Neural cell (in vitro differentiated cells): ENCODE data around the gene C1orf35. TPM values are rescaled to one million over a fixed set of nuclear protein-coding genes. Genes with fewer than 3 reads are reported as not detected.

Source experiments
- H2AFZ ChIP-seq: fragments of 200-600, 300-800 bp; sonication (generic), shearing (Covaris generic); 2 replicates; pipeline ENCODE4 v1.6.0; 2014; ENCODE audit warnings: low read depth, mild to moderate bottlenecking, antibody characterized with exemption, low read length, moderate library complexity
- H3F3A ChIP-seq: fragments of 200-600 bp; shearing (Covaris generic); 2 replicates; pipeline ENCODE4 v1.6.1; 2016; ENCODE audit warnings: mild to moderate bottlenecking, moderate library complexity, mixed read lengths, antibody characterized with exemption, low read length; ENCODE audit not compliant: insufficient read depth, poor library complexity, severe bottlenecking
- H3K27ac ChIP-seq: fragments of 200-600, 300-800 bp; sonication (generic), shearing (Covaris generic); 2 replicates; pipeline ENCODE4 v1.5.1; 2014; ENCODE audit warnings: mild to moderate bottlenecking, low read length, moderate library complexity
- H3K27me3 ChIP-seq: fragments of 300-800, 200-600 bp; sonication (generic), shearing (Covaris generic); 2 replicates; pipeline ENCODE4 v1.6.0; 2014; ENCODE audit warnings: mild to moderate bottlenecking, low read depth, low read length, moderate library complexity; ENCODE audit not compliant: insufficient read depth
- H3K36me3 ChIP-seq: fragments of 300-800, 200-600 bp; sonication (generic), shearing (Covaris generic); 2 replicates; pipeline ENCODE4 v1.5.1; 2014; ENCODE audit warnings: mild to moderate bottlenecking, antibody characterized with exemption, low read length, moderate library complexity; ENCODE audit not compliant: insufficient read depth
- H3K4me2 ChIP-seq: fragments of 300-800, 200-600 bp; sonication (generic), shearing (Covaris generic); 2 replicates; pipeline ENCODE4 v1.6.0; 2014; ENCODE audit warnings: mild to moderate bottlenecking, low read length
- H3K4me3 ChIP-seq: fragments of 300-800, 200-600 bp; sonication (generic), shearing (Covaris generic); 2 replicates; pipeline ENCODE4 v1.5.1; 2014; ENCODE audit warnings: mild to moderate bottlenecking, low read length, moderate library complexity
- H3K79me2 ChIP-seq: fragments of 200-600 bp; shearing (Covaris generic); replicated peaks from 2 replicates; pipeline ENCODE4 v1.6.0; 2014; ENCODE audit warnings: mild to moderate bottlenecking, low read length, moderate library complexity; ENCODE audit not compliant: insufficient read depth
- H3K9ac ChIP-seq: fragments of 300-800, 200-600 bp; sonication (generic), shearing (Covaris generic); 2 replicates; pipeline ENCODE4 v1.6.1; 2016; ENCODE audit warnings: mild to moderate bottlenecking, low read length, mixed read lengths
- H3K9me2 ChIP-seq: fragments of 200-600 bp; shearing (Covaris generic); 2 replicates; pipeline ENCODE4 v1.6.1; 2016; ENCODE audit warnings: mild to moderate bottlenecking, low read length, mixed read lengths; ENCODE audit not compliant: insufficient read depth
- H3K9me3 ChIP-seq: fragments of 200-600, 300-800 bp; sonication (generic), shearing (Covaris generic); 2 replicates; pipeline ENCODE4 v1.6.1; 2016; ENCODE audit warnings: mild to moderate bottlenecking, mixed run types, low read length, moderate library complexity, mixed read lengths
- H4K20me1 ChIP-seq: fragments of 200-600 bp; shearing (Covaris generic); 2 replicates; pipeline ENCODE4 v1.6.1; 2016; ENCODE audit warnings: mild to moderate bottlenecking, mixed run types; ENCODE audit not compliant: insufficient read depth
- EP300 ChIP-seq: fragments of 450-650 bp; conservative IDR thresholded peaks from 2 replicates; pipeline ENCODE4 v1.6.1; 2014; ENCODE audit warnings: antibody characterized with exemption, mild to moderate bottlenecking, moderate library complexity; ENCODE audit not compliant: poor library complexity, severe bottlenecking
- EZH2 ChIP-seq: fragments of 200-600, 300-800 bp; shearing (Covaris generic), sonication (generic); IDR thresholded peaks from 2 replicates; pipeline ENCODE4 v1.6.1; 2014; ENCODE audit warnings: antibody characterized with exemption, low read length, borderline replicate concordance, mild to moderate bottlenecking; ENCODE audit not compliant: insufficient read depth, poor library complexity, severe bottlenecking
- MXI1 ChIP-seq: fragments of 450-650 bp; conservative IDR thresholded peaks from 2 replicates; pipeline ENCODE4 v1.6.1; 2014; ENCODE audit warnings: antibody characterized with exemption, mild to moderate bottlenecking; ENCODE audit not compliant: poor library complexity, severe bottlenecking
- POLR2AphosphoS5 ChIP-seq: IDR thresholded peaks from 2 replicates; pipeline ENCODE4 v1.6.1; 2012
- RAD21 ChIP-seq: fragments of 450-650 bp; conservative IDR thresholded peaks from 2 replicates; pipeline ENCODE4 v1.6.1; 2014; ENCODE audit warnings: antibody characterized with exemption, mild to moderate bottlenecking, moderate library complexity
- SMC3 ChIP-seq: fragments of 450-650 bp; conservative IDR thresholded peaks from 2 replicates; pipeline ENCODE4 v1.6.1; 2014; ENCODE audit warnings: antibody characterized with exemption, mild to moderate bottlenecking, moderate library complexity; ENCODE audit not compliant: poor library complexity
- TAF1 ChIP-seq: IDR thresholded peaks from 2 replicates; pipeline ENCODE4 v1.6.1; 2012; ENCODE audit warnings: low read depth
- polyA plus RNA-seq: library from polyadenylated mRNA; depleted of rRNA; stranded (reverse); fragments of >200 nt; gene quantifications from 2 replicates; pipeline ENCODE4 v1.2.3, GENCODE V29; 2014
- TF ChIP-seq, protein P1 (sequence below): IDR thresholded peaks from 2 replicates; pipeline ENCODE4 v1.6.1; 2012; ENCODE audit warnings: borderline replicate concordance
- TF ChIP-seq, protein P2 (sequence below): fragments of 450-650 bp; IDR thresholded peaks from 2 replicates; pipeline ENCODE4 v1.5.1; 2014; ENCODE audit warnings: antibody characterized with exemption, mild to moderate bottlenecking, moderate library complexity; ENCODE audit not compliant: poor library complexity, severe bottlenecking

C1orf35 gene
- polyA plus RNA-seq, 1 donor from 2014 or later, result 32.8 TPM

DNA sequence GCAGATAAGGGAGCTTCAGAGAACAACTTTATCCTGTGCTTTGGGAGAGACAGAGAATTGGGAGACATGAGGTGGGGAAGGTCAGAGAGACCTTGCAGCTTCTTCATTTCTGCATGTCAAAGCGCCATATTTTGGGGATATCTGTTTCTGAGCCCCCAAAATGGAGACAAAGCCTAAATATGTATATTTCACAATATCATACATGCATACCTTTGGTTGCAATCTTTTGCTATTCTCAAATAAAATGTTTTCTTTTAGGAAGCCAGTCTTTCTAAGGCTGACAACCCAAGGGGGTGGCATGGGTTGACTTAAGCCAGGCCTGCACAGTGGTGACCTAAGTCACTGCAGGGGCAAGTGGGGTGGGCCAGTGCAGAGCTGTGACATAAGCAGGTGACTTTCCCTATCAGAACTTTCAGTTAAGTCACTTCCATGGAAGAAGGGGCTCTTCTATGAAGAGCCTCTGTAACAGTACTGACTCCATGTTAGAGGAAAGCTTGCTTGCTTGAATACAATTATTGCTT is 19.9 kb upstream of the C1orf35 start:
- no peak overlapping the region for H2AFZ ChIP-seq
- H3K9me2 ChIP-seq, result no peaks in the 10 kb centered on the region
- H3K9ac ChIP-seq, result no peak overlapping the region
- H3K79me2 ChIP-seq, result no peaks in the 10 kb centered on the region
- no peaks in the 10 kb centered on the region for H3K9me3 ChIP-seq
- no peak overlapping the region for H3K27ac ChIP-seq
- no peak overlapping the region for H3K4me2 ChIP-seq
- no peaks in the 10 kb centered on the region for H3K36me3 ChIP-seq
- no peaks in the 10 kb centered on the region for H4K20me1 ChIP-seq
- TF ChIP-seq RAD21, result no peak
- no peak for TF ChIP-seq MXI1
- no peak for TF ChIP-seq EZH2
- no peak for TF ChIP-seq TAF1
- TF ChIP-seq, protein P1, sequence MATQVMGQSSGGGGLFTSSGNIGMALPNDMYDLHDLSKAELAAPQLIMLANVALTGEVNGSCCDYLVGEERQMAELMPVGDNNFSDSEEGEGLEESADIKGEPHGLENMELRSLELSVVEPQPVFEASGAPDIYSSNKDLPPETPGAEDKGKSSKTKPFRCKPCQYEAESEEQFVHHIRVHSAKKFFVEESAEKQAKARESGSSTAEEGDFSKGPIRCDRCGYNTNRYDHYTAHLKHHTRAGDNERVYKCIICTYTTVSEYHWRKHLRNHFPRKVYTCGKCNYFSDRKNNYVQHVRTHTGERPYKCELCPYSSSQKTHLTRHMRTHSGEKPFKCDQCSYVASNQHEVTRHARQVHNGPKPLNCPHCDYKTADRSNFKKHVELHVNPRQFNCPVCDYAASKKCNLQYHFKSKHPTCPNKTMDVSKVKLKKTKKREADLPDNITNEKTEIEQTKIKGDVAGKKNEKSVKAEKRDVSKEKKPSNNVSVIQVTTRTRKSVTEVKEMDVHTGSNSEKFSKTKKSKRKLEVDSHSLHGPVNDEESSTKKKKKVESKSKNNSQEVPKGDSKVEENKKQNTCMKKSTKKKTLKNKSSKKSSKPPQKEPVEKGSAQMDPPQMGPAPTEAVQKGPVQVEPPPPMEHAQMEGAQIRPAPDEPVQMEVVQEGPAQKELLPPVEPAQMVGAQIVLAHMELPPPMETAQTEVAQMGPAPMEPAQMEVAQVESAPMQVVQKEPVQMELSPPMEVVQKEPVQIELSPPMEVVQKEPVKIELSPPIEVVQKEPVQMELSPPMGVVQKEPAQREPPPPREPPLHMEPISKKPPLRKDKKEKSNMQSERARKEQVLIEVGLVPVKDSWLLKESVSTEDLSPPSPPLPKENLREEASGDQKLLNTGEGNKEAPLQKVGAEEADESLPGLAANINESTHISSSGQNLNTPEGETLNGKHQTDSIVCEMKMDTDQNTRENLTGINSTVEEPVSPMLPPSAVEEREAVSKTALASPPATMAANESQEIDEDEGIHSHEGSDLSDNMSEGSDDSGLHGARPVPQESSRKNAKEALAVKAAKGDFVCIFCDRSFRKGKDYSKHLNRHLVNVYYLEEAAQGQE, result no peak
- no peak for TF ChIP-seq EP300
- no peak for TF ChIP-seq SMC3
- TF ChIP-seq, protein P2, sequence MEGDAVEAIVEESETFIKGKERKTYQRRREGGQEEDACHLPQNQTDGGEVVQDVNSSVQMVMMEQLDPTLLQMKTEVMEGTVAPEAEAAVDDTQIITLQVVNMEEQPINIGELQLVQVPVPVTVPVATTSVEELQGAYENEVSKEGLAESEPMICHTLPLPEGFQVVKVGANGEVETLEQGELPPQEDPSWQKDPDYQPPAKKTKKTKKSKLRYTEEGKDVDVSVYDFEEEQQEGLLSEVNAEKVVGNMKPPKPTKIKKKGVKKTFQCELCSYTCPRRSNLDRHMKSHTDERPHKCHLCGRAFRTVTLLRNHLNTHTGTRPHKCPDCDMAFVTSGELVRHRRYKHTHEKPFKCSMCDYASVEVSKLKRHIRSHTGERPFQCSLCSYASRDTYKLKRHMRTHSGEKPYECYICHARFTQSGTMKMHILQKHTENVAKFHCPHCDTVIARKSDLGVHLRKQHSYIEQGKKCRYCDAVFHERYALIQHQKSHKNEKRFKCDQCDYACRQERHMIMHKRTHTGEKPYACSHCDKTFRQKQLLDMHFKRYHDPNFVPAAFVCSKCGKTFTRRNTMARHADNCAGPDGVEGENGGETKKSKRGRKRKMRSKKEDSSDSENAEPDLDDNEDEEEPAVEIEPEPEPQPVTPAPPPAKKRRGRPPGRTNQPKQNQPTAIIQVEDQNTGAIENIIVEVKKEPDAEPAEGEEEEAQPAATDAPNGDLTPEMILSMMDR, result no peak
- TF ChIP-seq POLR2AphosphoS5, result no peak
- H3K27me3 ChIP-seq, result no peaks in the 10 kb centered on the region
- H3F3A ChIP-seq, result no peaks in the 10 kb centered on the region
- H3K4me3 ChIP-seq, result no peak overlapping the region

DNA sequence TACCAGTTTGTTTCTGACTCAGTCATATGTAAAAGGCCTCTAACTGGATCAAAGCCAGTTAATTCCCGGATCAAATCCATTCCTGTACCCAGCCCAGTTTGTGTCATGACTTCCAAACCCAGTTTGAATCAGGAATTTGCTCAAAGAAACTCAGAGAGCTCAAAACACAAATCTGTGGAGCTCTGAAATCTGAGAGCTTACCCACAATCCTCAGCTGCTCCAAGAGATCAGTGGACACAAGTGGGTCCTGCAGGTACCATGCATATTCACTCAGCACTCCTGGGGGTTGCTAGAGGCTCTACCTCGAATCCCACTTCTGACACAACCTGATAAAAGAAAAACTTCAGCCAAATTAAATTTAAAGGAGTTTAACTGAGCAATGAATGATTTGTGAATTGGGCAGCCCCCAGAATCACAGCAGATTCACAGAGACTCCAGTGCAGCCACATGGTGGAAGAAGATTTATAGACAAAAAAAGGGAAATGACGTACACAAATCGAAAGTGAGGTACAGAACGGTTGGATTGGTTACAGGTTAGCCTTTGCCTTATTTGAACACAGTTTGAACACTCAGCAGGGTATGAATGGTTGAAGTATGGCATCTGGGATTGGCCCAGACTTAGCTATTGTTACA is 17.8 kb upstream of the C1orf35 start:
- H3K79me2 ChIP-seq, result no peaks in the 10 kb centered on the region
- TF ChIP-seq MXI1, result no peak
- TF ChIP-seq, protein P2, result no peak
- TF ChIP-seq POLR2AphosphoS5, result no peak
- TF ChIP-seq EP300, result no peak
- no peak for TF ChIP-seq SMC3
- no peaks in the 10 kb centered on the region for H3K27me3 ChIP-seq
- H3K9me2 ChIP-seq, result no peaks in the 10 kb centered on the region
- no peaks in the 10 kb centered on the region for H3K9me3 ChIP-seq
- H2AFZ ChIP-seq, result no peak overlapping the region
- H3K27ac ChIP-seq, result no peak overlapping the region
- no peak overlapping the region for H3K9ac ChIP-seq
- no peaks in the 10 kb centered on the region for H3F3A ChIP-seq
- H3K36me3 ChIP-seq, result no peaks in the 10 kb centered on the region
- no peak overlapping the region for H3K4me3 ChIP-seq
- no peaks in the 10 kb centered on the region for H4K20me1 ChIP-seq
- no peak overlapping the region for H3K4me2 ChIP-seq
